PC-3 (cell line): ENCODE results near the gene DCBLD1.

Experiments
- EZH2 ChIP-seq: fragments of 300-600 bp; sonication (generic); IDR thresholded peaks from one replicate; pipeline ENCODE4 v1.6.1; 2017; ENCODE audit warnings: antibody characterized with exemption, mild to moderate bottlenecking, low read length; ENCODE audit not compliant: unreplicated experiment
- EZH2phosphoT487 ChIP-seq: fragments of 300-600 bp; sonication (generic); IDR thresholded peaks from 2 replicates; pipeline ENCODE4 v1.6.1; 2018; ENCODE audit warnings: mild to moderate bottlenecking, antibody characterized with exemption, low read length, borderline replicate concordance
- TF ChIP-seq, protein P1 (sequence below): fragments of 300-600 bp; sonication (generic); conservative IDR thresholded peaks from 2 replicates; pipeline ENCODE4 v1.5.1; 2017; ENCODE audit warnings: antibody characterized with exemption, low read depth, mild to moderate bottlenecking, low read length

DNA sequence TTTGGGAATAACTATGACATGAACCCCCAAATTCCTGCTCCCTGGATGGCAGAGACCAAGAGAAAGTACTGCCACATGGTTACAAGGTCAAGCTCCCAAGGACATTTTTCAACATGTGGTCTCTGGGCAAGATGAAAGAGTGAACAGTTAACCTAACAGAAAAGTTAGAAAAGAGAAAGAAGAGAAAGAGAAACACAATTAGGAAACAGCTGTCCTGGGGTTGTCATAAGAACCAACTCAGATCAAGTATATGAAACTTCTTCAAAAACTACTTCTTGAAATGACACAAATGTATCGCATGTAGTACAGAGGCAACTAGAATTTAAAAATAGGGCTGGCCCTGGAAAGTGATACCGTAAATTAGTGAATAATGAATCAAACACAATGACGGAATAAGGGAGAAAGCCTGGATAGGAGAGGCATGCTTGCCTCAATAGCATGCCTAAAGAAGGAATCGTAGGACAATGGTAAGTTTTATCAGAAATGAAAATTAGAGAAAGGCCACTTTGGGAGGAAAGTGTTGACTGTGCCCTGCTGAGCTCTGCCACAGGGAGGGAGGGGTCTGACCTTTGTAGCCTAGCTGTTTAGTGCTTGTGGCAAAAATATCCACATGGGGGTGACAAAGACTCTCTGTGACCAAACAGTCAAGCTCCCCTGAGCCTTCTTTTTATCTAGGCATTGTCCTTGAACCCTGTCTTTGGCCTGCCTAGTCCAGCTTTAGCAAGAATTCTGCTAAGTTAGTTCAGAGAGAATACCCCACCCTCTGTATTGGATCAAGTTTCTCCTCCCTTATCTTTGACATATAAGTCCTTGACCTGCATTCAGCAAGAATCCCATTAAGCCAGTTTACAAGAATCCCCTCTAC lies 4.3 kb upstream of the DCBLD1 start:
- TF ChIP-seq, protein P1, sequence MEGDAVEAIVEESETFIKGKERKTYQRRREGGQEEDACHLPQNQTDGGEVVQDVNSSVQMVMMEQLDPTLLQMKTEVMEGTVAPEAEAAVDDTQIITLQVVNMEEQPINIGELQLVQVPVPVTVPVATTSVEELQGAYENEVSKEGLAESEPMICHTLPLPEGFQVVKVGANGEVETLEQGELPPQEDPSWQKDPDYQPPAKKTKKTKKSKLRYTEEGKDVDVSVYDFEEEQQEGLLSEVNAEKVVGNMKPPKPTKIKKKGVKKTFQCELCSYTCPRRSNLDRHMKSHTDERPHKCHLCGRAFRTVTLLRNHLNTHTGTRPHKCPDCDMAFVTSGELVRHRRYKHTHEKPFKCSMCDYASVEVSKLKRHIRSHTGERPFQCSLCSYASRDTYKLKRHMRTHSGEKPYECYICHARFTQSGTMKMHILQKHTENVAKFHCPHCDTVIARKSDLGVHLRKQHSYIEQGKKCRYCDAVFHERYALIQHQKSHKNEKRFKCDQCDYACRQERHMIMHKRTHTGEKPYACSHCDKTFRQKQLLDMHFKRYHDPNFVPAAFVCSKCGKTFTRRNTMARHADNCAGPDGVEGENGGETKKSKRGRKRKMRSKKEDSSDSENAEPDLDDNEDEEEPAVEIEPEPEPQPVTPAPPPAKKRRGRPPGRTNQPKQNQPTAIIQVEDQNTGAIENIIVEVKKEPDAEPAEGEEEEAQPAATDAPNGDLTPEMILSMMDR: peak; percentile 29; the same call in 1 of the 2 replicates
- TF ChIP-seq EZH2 (no peak), EZH2phosphoT487 (no peak)
